Measurements from ENCODE around the gene DCK. TPM values are rescaled to one million over a fixed set of nuclear protein-coding genes. Genes with fewer than 3 reads are reported as not detected.

Gene DCK
- polyA plus RNA-seq (2011; rRNA removed): 3.8 and 7.2 TPM in 2 replicates
- 0.76 and 1.5 TPM in 2 replicates for polyA minus RNA-seq (2011; rRNA and poly(A)+ RNA removed)

DNA sequence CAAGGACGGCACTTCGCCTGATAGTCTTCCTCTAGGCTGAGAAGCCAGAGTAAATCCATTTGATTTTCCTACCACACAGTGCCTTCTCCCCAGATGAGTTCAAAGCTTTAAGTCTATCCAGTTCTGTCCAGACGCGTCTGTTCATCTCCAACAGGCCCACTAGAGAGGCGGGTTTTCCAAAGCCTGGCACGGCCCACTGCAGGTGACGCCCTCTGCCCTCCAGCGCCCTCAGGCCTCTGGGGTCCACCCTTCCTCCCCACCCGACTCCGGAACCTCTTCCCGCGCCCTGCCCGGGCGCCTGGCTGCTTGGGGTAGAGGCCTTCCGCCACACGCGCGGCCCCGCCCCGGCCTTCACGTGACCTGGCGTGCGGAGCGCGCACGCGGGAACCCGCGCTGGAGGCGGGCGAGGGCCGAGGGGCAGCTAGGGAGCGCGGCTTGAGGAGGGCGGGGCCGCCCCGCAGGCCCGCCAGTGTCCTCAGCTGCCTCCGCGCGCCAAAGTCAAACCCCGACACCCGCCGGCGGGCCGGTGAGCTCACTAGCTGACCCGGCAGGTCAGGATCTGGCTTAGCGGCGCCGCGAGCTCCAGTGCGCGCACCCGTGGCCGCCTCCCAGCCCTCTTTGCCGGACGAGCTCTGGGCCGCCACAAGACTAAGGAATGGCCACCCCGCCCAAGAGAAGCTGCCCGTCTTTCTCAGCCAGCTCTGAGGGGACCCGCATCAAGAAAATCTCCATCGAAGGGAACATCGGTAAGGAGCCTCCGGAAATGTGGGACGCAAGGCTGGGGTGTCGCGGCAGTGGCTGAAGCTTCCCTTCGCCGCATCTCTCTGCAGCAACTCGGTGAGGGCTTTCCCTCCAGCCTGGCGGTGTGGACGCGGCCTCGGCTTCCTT lies at the start of gene DCK:
DCK (plus strand) TSS at position 469 of the 888 bp plus-strand sequence; CDS start at position 656, 187 bp downstream.
- H3K27me3 ChIP-seq (ENCODE audit: control insufficient read depth, insufficient read depth, low read length): no peaks in the 10 kb centered on the region
- peak within 1 kb of the TSS; percentile 63 for H3K4me3 ChIP-seq (ENCODE audit: low read depth, low read length)
- ChIA-PET CTCF (interaction anchor here (1.0 to 1.5 kb wide), 3 partner anchors 9 to 288 kb away, joined by 3 read pairs; partner anchors contain the start of gene MOB1B), POLR2A (no interaction called here)
- H3K36me3 ChIP-seq (ENCODE audit: control insufficient read depth, insufficient read depth, low read length): no peaks in the 10 kb centered on the region
- DNase-seq (ENCODE audit: low read depth): peak; percentile 55
- TF ChIP-seq, protein P1, sequence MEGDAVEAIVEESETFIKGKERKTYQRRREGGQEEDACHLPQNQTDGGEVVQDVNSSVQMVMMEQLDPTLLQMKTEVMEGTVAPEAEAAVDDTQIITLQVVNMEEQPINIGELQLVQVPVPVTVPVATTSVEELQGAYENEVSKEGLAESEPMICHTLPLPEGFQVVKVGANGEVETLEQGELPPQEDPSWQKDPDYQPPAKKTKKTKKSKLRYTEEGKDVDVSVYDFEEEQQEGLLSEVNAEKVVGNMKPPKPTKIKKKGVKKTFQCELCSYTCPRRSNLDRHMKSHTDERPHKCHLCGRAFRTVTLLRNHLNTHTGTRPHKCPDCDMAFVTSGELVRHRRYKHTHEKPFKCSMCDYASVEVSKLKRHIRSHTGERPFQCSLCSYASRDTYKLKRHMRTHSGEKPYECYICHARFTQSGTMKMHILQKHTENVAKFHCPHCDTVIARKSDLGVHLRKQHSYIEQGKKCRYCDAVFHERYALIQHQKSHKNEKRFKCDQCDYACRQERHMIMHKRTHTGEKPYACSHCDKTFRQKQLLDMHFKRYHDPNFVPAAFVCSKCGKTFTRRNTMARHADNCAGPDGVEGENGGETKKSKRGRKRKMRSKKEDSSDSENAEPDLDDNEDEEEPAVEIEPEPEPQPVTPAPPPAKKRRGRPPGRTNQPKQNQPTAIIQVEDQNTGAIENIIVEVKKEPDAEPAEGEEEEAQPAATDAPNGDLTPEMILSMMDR (IDR thresholded peaks at IDR 0.05; ENCODE audit: insufficient read depth, low read depth, low read length): no peak

DNA sequence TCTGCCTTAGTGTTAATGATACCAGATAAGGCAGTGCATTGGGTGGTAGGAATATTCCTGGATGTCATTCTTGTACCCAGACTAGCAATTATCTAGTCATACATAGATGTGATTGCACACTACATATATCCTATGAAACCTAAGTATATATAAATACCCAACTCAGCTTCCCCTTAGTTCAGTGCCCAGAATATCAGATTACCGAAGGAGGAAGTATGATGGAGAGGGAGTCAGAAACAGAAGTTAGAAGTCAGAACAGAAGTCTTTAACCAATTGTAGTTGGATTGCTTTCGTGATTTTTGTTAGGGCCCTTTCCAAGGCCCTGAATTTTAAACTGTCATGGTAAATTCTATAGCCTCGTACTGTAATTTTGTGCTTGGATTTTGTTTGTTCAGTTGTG lies 48.4 kb upstream of the DCK start:
- DNase-seq (ENCODE audit: low read depth): no peak
- TF ChIP-seq, protein P1 (IDR thresholded peaks at IDR 0.05; ENCODE audit: insufficient read depth, low read depth, low read length): no peak
- Histone ChIP-seq H3K36me3 (ENCODE audit: control insufficient read depth, insufficient read depth, low read length) (no peaks in the 10 kb centered on the region), H3K27me3 (ENCODE audit: control insufficient read depth, insufficient read depth, low read length) (no peaks in the 10 kb centered on the region), H3K4me3 (ENCODE audit: low read depth, low read length) (no peak overlapping the region)
- POLR2A ChIA-PET: no interaction called here
- CTCF ChIA-PET: interaction anchor here (1.7 to 1.8 kb wide), 2 partner anchors 11 to 14 kb away, joined by 5 to 6 read pairs; no protein-coding TSS in a partner anchor

DNA sequence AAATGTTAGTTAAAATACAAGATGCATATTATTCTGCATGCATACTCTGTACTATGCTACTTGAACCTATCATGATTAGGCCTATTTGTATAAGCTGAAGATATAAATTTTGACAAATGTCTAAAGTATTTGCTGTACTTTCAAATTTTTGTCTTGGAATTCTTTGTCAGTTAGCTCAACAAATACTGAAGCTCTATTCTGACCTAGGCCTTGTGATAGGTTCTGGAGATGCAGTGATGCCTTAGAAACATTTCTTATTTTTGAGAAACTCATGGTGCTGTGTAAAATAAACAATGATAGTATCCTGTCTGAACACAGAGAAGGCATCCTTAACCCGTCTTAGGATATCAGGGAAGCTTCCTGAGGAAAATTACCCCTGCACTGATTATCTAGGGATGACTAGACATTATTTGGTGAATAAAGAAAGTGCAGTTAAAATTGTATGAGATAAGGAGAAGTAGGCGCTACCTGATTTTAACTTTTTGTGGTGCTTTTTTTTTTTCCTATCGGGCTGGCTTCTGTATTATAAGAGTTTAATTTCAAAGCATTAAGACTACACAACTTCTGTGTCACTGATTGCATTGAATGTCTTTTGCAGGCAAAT lies 47.9 kb upstream of the DCK start:
- no peak for DNase-seq (ENCODE audit: low read depth)

DNA sequence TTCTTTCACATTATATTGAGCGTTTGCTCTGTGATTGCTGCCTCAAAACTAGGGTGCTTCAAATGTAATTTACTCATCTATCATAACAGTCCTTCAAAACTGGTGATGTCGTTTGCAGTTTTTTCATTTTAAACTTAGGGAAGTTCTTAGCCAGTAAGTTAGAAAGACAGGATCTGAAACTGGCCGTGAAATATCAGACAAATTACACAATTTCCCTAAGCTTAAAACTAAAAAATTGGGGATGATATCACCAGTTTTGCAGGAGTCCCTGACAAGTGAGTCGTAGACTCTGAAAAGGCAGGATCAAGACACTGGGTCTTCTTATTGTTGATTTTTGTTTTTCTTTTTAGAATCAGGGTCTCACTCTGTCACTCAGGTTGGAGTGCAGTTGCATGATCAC lies 46.5 kb upstream of the DCK start:
- POLR2A ChIA-PET: no interaction called here
- H3K36me3 ChIP-seq (ENCODE audit: control insufficient read depth, insufficient read depth, low read length): no peaks in the 10 kb centered on the region
- CTCF ChIA-PET: no interaction called here
- DNase-seq (ENCODE audit: low read depth): no peak
- H3K4me3 ChIP-seq (ENCODE audit: low read depth, low read length): no peak overlapping the region
- no peaks in the 10 kb centered on the region for H3K27me3 ChIP-seq (ENCODE audit: control insufficient read depth, insufficient read depth, low read length)
- TF ChIP-seq, protein P1 (IDR thresholded peaks at IDR 0.05; ENCODE audit: insufficient read depth, low read depth, low read length): no peak

More for the DNA sequence above, 47.9 kb upstream of the DCK start:
- ChIA-PET POLR2A (interaction anchor here (0.6 kb wide), 1 partner anchor 13 kb away, joined by 14 read pairs; no protein-coding TSS in a partner anchor), CTCF (interaction anchor here (1.7 to 1.8 kb wide), 2 partner anchors 10 to 13 kb away, joined by 5 to 6 read pairs; no protein-coding TSS in a partner anchor)
- H3K4me3 ChIP-seq (ENCODE audit: low read depth, low read length): no peak overlapping the region
- TF ChIP-seq, protein P1 (IDR thresholded peaks at IDR 0.05; ENCODE audit: insufficient read depth, low read depth, low read length): no peak
- no peaks in the 10 kb centered on the region for H3K36me3 ChIP-seq (ENCODE audit: control insufficient read depth, insufficient read depth, low read length)
- H3K27me3 ChIP-seq (ENCODE audit: control insufficient read depth, insufficient read depth, low read length): no peaks in the 10 kb centered on the region
